Muscle of back (tissue), 11 donors: ENCODE data around the gene TTLL8. TPM values are rescaled to one million over a fixed set of nuclear protein-coding genes. Genes with fewer than 3 reads are reported as not detected.
"Not testable (repeated sequence)": the region's sequence is repeated elsewhere in the genome, so short reads cannot be mapped to it uniquely, and the experiment has no call there.

ENCODE experiments used
- DNase-seq, 3 donors: peaks; one replicate each; pipeline versions ENCODE4 v3.0.0 to v3.0.0-alpha.2; 2013
- polyA plus RNA-seq, 10 donors: library from polyadenylated mRNA; unstranded; fragments of 120-200 nt; gene quantifications; one replicate each; pipeline ENCODE4 v1.2.1, GENCODE V29; 2013; ENCODE audit not compliant: insufficient read length in 10 of 10

Gene TTLL8
- polyA plus RNA-seq, 10 donors = not detected

- not testable (repeated sequence) for DNase-seq
Observed at GRCh38 chr22:49989826-49990225, 68.3 kb downstream of the TTLL8 start.

- no peak for DNase-seq
Observed at GRCh38 chr22:49986325-49986724, 71.8 kb downstream of the TTLL8 start.

GRCh38 chr22:49983148-49984042 lies 74.7 kb downstream of the TTLL8 start:
- DNase-seq = no peak

GRCh38 chr22:49981799-49982198 lies 76.3 kb downstream of the TTLL8 start:
- DNase-seq = not testable (repeated sequence)

- DNase-seq = no peak
Observed at GRCh38 chr22:49979587-49980264, 78.4 kb downstream of the TTLL8 start.

GRCh38 chr22:49977578-49977977 lies 80.5 kb downstream of the TTLL8 start:
- DNase-seq = no peak

GRCh38 chr22:49976439-49977175 lies 81.5 kb downstream of the TTLL8 start:
- no peak for DNase-seq

- no peak for DNase-seq
Observed at GRCh38 chr22:49975543-49976389, 82.3 kb downstream of the TTLL8 start.

GRCh38 chr22:49973018-49973961 lies 84.8 kb downstream of the TTLL8 start:
- DNase-seq = peak in 1 of 3 donors; percentile 20

- peak in 1 of 3 donors; percentile 5 for DNase-seq
Observed at GRCh38 chr22:49972163-49973017, 85.7 kb downstream of the TTLL8 start.

- DNase-seq = peak in 1 of 3 donors; percentile 67
Observed at GRCh38 chr22:49971232-49972162, 86.6 kb downstream of the TTLL8 start.

GRCh38 chr22:49970528-49971231 lies 87.4 kb downstream of the TTLL8 start:
- DNase-seq = peak in 2 of 3 donors; percentile 84 to 93

- DNase-seq = peak in 1 of 3 donors; percentile 19
Observed at GRCh38 chr22:49969751-49970527, 88.2 kb downstream of the TTLL8 start.

GRCh38 chr22:49968831-49969661 lies 89.1 kb downstream of the TTLL8 start:
- peak in 1 of 3 donors; percentile 14 for DNase-seq
